PC-3 (cell line): ENCODE measurements around the gene PPP4R4. TPM values are rescaled to one million over a fixed set of nuclear protein-coding genes. Genes with fewer than 3 reads are reported as not detected.

ENCODE experiments used
- ATAC-seq: fragments of 200-7000 bp; cut with Tn5 transposase; 2 replicates; pipeline ENCODE4 v1.9.1; 2020; ENCODE audit warnings: mild to moderate bottlenecking, moderate library complexity
- BruUV-seq: library from RNA; stranded (reverse); fragments of 400-500 nt; replicated peaks from 2 replicates; lab custom pipeline; 2021; lab: Mats Ljungman, UMichigan
- CTCF ChIA-PET: fragments of 300-600 bp; sonication (Branson Sonifier 250); formaldehyde crosslinking; loops from one replicate; lab custom pipeline; 2022; ENCODE audit warnings: antibody characterized with exemption; lab: Charles Lee
- POLR2A ChIA-PET: fragments of 300-600 bp; sonication (Branson Sonifier 250); formaldehyde crosslinking; loops from one replicate; lab custom pipeline; 2022; ENCODE audit warnings: antibody characterized with exemption; ENCODE audit not compliant: unreplicated experiment; lab: Charles Lee
- DNase-seq: peaks from one replicate; pipeline ENCODE4 v3.0.0-alpha.2; 2015
- H2AFZ ChIP-seq: fragments of 300-600 bp; sonication (generic); 2 replicates; pipeline ENCODE4 v1.6.0; 2016; ENCODE audit warnings: antibody characterized with exemption, low read length
- H3F3A ChIP-seq: fragments of 300-600 bp; sonication (generic); one replicate; pipeline ENCODE4 v1.6.0; 2017; ENCODE audit warnings: antibody characterized with exemption, low read length, control low read depth, mild to moderate bottlenecking; ENCODE audit not compliant: unreplicated experiment
- H3K27ac ChIP-seq: fragments of 300-600 bp; sonication (generic); 2 replicates; pipeline ENCODE4 v1.5.1; 2016; ENCODE audit warnings: mild to moderate bottlenecking, low read length
- H3K27me3 ChIP-seq: fragments of 300-600 bp; sonication (generic); 2 replicates; pipeline ENCODE4 v1.6.1; 2016; ENCODE audit warnings: low read length, mixed read lengths
- H3K36me3 ChIP-seq: fragments of 300-600 bp; sonication (generic); 2 replicates; pipeline ENCODE4 v1.6.1; 2016; ENCODE audit warnings: low read depth, mixed run types, low read length, mixed read lengths
- H3K4me1 ChIP-seq: fragments of 300-600 bp; sonication (generic); 2 replicates; pipeline ENCODE4 v1.5.1; 2016; ENCODE audit warnings: low read length; ENCODE audit not compliant: insufficient read depth
- H3K4me2 ChIP-seq: fragments of 300-600 bp; sonication (generic); 2 replicates; pipeline ENCODE4 v1.6.0; 2016; ENCODE audit warnings: low read length
- H3K4me3 ChIP-seq: fragments of 300-600 bp; sonication (generic); 2 replicates; pipeline ENCODE4 v1.5.1; 2016; ENCODE audit warnings: mild to moderate bottlenecking, low read length, mixed read lengths
- H3K79me2 ChIP-seq: fragments of 300-600 bp; sonication (generic); 2 replicates; pipeline ENCODE4 v1.6.1; 2017; ENCODE audit warnings: low read length, mixed read lengths
- H3K9ac ChIP-seq: fragments of 300-600 bp; sonication (generic); 2 replicates; pipeline ENCODE4 v1.6.0; 2016; ENCODE audit warnings: mild to moderate bottlenecking, low read length
- H3K9me2 ChIP-seq: fragments of 300-600 bp; sonication (generic); replicated peaks from 2 replicates; pipeline ENCODE4 v1.6.1; 2016; ENCODE audit warnings: mixed run types, low read length, mixed read lengths
- H3K9me3 ChIP-seq: fragments of 300-600 bp; sonication (generic); 2 replicates; pipeline ENCODE4 v1.6.1; 2016; ENCODE audit warnings: low read length, mixed read lengths
- H4K20me1 ChIP-seq: fragments of 300-600 bp; sonication (generic); 2 replicates; pipeline ENCODE4 v1.6.1; 2016; ENCODE audit warnings: low read length, mixed read lengths
- EZH2 ChIP-seq: fragments of 300-600 bp; sonication (generic); IDR thresholded peaks from one replicate; pipeline ENCODE4 v1.6.1; 2017; ENCODE audit warnings: antibody characterized with exemption, mild to moderate bottlenecking, low read length; ENCODE audit not compliant: unreplicated experiment
- EZH2phosphoT487 ChIP-seq: fragments of 300-600 bp; sonication (generic); IDR thresholded peaks from 2 replicates; pipeline ENCODE4 v1.6.1; 2018; ENCODE audit warnings: mild to moderate bottlenecking, antibody characterized with exemption, low read length, borderline replicate concordance
- intact Hi-C: fragments of 100-400 bp; cut with micrococcal nuclease; formaldehyde crosslinking; loops from 2 replicates; pipeline ENCODE4 v1.9.0; 2023
- total RNA-seq: library from RNA; depleted of rRNA; stranded (reverse); fragments of >200 nt; gene quantifications from 2 replicates; pipeline ENCODE4 v1.2.3, GENCODE V29; 2014
- TF ChIP-seq, protein P1 (sequence below): fragments of 300-600 bp; sonication (generic); conservative IDR thresholded peaks from 2 replicates; pipeline ENCODE4 v1.5.1; 2017; ENCODE audit warnings: antibody characterized with exemption, low read depth, mild to moderate bottlenecking, low read length

The PPP4R4 gene
- total RNA-seq, 1 experiment from 2014 or later = 0.11 TPM

DNA sequence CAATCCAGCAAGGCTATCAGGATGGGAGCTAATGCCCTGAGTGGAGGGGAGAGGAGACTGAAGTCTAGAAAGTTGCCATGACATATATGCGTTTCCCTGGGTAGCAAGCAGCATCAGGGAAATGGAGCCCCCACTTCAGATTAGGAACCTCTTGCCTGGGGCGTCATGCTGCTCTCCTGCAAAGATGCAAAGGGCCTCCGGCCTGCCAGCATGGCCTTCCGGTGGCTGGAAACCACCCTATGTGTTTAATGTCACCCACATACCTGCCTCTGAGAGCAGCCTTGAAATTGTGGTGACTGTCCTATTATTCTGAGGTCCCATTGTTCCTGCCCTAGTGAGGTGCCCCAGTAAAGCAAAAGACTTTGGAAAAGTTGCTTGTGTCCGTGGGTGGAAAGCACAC lies 34.7 kb upstream of the PPP4R4 start:
- 0 out of 2 replicates have a peak, but pooled peaks cover 4% of the 10 kb centered on the region for H3K27me3 ChIP-seq
- H3K79me2 ChIP-seq = no peaks in the 10 kb centered on the region
- no peaks in the 10 kb centered on the region for H3K9me3 ChIP-seq
- H3K27ac ChIP-seq = no peak overlapping the region
- H3K4me2 ChIP-seq = no peak overlapping the region
- H3K4me1 ChIP-seq = no peaks in the 10 kb centered on the region
- no peak for TF ChIP-seq EZH2phosphoT487
- TF ChIP-seq EZH2 = no peak
- TF ChIP-seq, protein P1, sequence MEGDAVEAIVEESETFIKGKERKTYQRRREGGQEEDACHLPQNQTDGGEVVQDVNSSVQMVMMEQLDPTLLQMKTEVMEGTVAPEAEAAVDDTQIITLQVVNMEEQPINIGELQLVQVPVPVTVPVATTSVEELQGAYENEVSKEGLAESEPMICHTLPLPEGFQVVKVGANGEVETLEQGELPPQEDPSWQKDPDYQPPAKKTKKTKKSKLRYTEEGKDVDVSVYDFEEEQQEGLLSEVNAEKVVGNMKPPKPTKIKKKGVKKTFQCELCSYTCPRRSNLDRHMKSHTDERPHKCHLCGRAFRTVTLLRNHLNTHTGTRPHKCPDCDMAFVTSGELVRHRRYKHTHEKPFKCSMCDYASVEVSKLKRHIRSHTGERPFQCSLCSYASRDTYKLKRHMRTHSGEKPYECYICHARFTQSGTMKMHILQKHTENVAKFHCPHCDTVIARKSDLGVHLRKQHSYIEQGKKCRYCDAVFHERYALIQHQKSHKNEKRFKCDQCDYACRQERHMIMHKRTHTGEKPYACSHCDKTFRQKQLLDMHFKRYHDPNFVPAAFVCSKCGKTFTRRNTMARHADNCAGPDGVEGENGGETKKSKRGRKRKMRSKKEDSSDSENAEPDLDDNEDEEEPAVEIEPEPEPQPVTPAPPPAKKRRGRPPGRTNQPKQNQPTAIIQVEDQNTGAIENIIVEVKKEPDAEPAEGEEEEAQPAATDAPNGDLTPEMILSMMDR = no peak
- no peaks in the 10 kb centered on the region for H4K20me1 ChIP-seq
- DNase-seq = no peak
- no peaks in the 10 kb centered on the region for H3K9me2 ChIP-seq
- intact Hi-C loops = no loop called here
- no peaks in the 10 kb centered on the region for H3F3A ChIP-seq
- ChIA-PET POLR2A (no interaction called here), CTCF (no interaction called here)
- H3K36me3 ChIP-seq = no peaks in the 10 kb centered on the region
- H2AFZ ChIP-seq = no peak overlapping the region
- H3K9ac ChIP-seq = no peak overlapping the region
- ATAC-seq = no peak
- no TSS peak for BruUV-seq
- no peak overlapping the region for H3K4me3 ChIP-seq

DNA sequence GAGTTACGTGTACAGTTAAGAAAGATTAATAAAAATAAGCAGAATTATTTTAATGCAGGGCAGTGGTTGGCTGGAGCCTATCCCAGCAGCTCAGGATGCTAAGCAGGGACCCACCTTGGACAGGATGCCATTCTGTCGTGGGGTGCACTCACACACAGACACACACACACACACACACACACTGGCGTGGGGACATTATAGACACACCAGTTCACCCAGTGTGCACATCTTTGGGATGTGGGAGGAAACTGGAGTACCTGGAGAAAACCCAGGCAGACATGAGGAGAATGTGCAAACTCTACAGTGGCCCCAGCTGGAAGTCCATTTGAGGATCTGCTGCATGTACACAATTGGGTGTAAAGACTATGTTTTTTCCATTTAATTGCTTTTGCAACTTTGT lies 31.9 kb upstream of the PPP4R4 start:
- Histone ChIP-seq H4K20me1 (no peaks in the 10 kb centered on the region), H3K27ac (no peak overlapping the region), H3K79me2 (no peaks in the 10 kb centered on the region), H3K9ac (no peak overlapping the region), H3K9me2 (no peaks in the 10 kb centered on the region), H3F3A (no peaks in the 10 kb centered on the region), H2AFZ (no peak overlapping the region), H3K27me3 (0 out of 2 replicates have a peak, but pooled peaks cover 4% of the 10 kb centered on the region), H3K9me3 (no peaks in the 10 kb centered on the region), H3K36me3 (no peaks in the 10 kb centered on the region), H3K4me1 (no peaks in the 10 kb centered on the region), H3K4me2 (no peak overlapping the region), H3K4me3 (no peak overlapping the region)
- no peak for DNase-seq
- intact Hi-C loops = no loop called here
- ChIA-PET CTCF (interaction anchor here (0.9 kb wide), 1 partner anchor 10 kb away, joined by 3 read pairs; no protein-coding TSS in a partner anchor), POLR2A (no interaction called here)
- TF ChIP-seq, protein P1 = no peak
- TF ChIP-seq EZH2phosphoT487 (no peak), EZH2 (no peak)
- no TSS peak for BruUV-seq
- ATAC-seq = no peak

DNA sequence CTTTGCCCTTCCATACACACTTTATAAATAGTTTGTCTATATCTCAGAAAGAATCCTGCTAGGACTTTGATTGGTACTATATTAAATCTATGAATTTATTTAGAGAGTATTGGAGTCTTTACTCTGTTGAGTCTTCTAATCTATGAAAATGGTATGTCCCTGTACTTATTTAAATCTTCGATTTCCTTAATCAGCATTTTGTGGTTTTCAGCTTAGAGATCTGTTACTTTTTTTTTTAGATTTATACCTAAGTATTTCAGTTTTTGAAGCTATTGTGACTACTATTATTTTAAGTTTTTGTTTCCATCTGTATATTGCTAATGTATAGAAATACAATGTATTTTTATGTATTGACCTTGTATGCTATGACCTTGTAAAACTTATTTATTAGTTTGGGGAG lies 31.3 kb upstream of the PPP4R4 start:
- no peak overlapping the region for H3K9ac ChIP-seq
- no peaks in the 10 kb centered on the region for H3K4me1 ChIP-seq
- no peak overlapping the region for H3K4me3 ChIP-seq
- no peaks in the 10 kb centered on the region for H3K36me3 ChIP-seq
- no peak overlapping the region for H3K4me2 ChIP-seq
- H3K9me2 ChIP-seq = no peaks in the 10 kb centered on the region
- H3K79me2 ChIP-seq = no peaks in the 10 kb centered on the region
- ATAC-seq (no peak), DNase-seq (no peak)
- no peaks in the 10 kb centered on the region for H3F3A ChIP-seq
- intact Hi-C loops = no loop called here
- BruUV-seq = no TSS peak
- no peak overlapping the region for H2AFZ ChIP-seq
- TF ChIP-seq EZH2 = no peak
- TF ChIP-seq, protein P1 = no peak
- TF ChIP-seq EZH2phosphoT487 = no peak
- no peaks in the 10 kb centered on the region for H4K20me1 ChIP-seq
- H3K27ac ChIP-seq = no peak overlapping the region
- POLR2A ChIA-PET = no interaction called here
- no peaks in the 10 kb centered on the region for H3K9me3 ChIP-seq
- CTCF ChIA-PET = interaction anchor here (0.6 to 0.9 kb wide), 2 partner anchors 10 to 107 kb away, joined by 3 read pairs; no protein-coding TSS in a partner anchor
- H3K27me3 ChIP-seq = 0 out of 2 replicates have a peak, but pooled peaks cover 4% of the 10 kb centered on the region
